GM19438 (cell line): ENCODE data around the gene MAPKAP1.

ENCODE experiments used
- ATAC-seq: cut with Tn5 transposase; IDR thresholded peaks from one replicate; pipeline ENCODE4 v1.9.1; 2021; ENCODE audit warnings: low read depth; ENCODE audit not compliant: unreplicated experiment

The MAPKAP1 gene

GRCh38 chr9:125519734-125520133, 187.3 kb downstream of the MAPKAP1 start:
- ATAC-seq = no peak

- no peak for ATAC-seq
Measured at GRCh38 chr9:125517577-125517976, 189.4 kb downstream of the MAPKAP1 start.

DNA sequence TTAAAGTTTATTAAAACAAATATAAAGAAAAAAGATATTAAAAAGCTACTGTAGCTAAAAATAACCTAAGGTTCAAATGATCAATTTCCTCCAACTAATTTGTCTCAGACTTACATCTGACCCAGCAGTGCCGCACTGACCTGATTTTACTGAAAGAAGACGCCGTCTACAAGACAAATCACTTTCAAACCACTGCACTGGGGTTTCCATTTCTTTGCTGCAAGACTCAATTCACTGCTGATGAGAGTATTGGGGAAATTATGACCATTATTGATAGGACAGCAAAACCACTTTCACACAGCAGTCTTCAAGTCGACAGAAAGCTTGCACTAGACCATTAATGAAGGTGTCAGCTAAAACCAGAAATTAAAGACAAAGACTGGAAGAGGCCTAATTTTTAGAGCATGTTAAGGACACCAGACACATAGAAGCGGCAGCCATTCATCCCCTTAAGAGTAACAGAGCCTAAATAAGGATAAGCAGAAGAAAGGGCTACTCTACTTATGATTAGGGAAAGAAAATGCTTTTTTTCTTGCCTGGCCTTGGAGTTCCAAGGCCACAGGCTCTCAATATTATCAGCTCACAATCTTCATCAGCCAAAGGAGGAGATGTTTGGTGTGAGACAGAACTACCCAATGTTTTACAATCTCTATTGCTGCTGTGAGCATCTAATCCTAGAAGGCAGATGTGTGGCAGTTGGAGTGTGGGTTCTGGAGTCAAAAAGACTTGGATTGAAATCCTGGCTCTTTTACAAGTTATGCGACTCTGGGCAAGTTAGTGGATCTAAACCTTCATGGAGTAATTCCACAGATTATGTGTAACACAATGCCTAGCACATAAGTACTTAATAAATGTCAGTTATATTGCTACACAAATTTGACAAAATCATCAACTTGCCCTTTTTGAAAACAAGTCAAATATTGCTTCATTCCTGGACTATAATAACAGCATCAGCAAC, 190.7 kb downstream of the MAPKAP1 start:
- no peak for ATAC-seq

GRCh38 chr9:125515281-125515680, 191.7 kb downstream of the MAPKAP1 start:
- ATAC-seq = no peak

GRCh38 chr9:125514468-125514867, 192.5 kb downstream of the MAPKAP1 start:
- ATAC-seq = no peak

- peak; percentile 86 for ATAC-seq
Measured at GRCh38 chr9:125513668-125514413, 193.2 kb downstream of the MAPKAP1 start.

GRCh38 chr9:125513303-125513667, 193.7 kb downstream of the MAPKAP1 start:
- ATAC-seq = no peak

- no peak for ATAC-seq
Measured at GRCh38 chr9:125511789-125512660, 195.0 kb downstream of the MAPKAP1 start.

DNA sequence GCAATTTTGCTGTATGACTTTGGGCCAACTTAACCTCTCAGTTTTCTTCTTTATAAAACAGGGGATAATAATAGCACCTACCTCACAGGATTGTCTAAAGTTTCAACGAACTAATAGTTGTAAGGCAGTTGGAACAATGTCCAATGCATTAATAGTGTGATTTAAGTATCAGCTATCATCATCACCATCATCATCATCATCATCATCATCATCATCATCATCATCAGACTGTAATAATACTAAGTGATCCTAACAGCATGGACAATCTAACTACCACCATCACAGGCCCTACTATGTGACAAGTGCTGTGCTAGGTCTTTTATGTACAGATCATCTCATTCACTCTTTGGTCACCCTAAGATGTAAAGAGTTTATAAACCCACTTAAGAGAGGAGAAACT, 196.0 kb downstream of the MAPKAP1 start:
- ATAC-seq = no peak

DNA sequence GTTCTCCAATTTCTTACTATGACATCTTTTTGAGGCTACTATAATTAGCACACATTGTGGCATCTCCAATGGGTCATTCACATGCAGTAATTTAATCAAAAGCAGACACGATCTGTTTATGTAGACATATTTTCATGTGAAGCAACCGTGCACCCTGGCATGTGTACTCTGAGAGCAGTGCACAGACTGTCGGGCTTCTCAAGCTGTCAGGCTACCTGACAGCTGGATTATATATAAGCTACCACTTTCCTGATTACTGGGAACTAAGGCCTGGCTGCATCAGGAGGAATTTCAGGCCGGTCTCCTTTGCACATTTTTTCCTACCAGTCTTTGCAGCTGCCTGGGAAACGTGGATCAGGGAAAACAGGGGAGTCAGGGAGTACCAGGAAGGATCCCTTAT, 197.5 kb downstream of the MAPKAP1 start:
- ATAC-seq = no peak

GRCh38 chr9:125508249-125508648, 198.8 kb downstream of the MAPKAP1 start:
- ATAC-seq = no peak

- ATAC-seq = no peak
Measured at GRCh38 chr9:125507226-125507625, 199.8 kb downstream of the MAPKAP1 start.

DNA sequence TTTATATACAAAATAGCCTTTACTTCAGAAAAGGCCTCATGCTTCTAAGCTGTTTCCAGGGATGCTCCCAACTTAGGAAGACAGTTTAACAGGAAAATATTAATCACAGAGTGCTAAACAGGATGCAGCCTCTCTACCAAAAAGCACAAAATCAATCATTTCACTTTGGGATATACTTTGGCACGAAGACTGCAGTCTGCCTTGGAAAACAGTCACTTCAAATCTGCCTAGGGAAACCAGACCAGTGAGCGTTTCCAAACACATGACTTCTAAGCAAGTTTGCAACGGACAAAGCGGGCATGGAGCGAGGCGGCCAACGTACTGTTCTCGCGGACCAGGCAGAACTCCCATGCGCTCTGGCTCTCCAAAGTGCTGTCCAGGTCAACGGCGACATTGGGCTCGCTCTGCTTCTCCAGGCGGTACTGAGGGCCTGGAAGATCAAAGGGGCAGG, 201.0 kb downstream of the MAPKAP1 start:
- no peak for ATAC-seq

- no peak for ATAC-seq
Measured at GRCh38 chr9:125504616-125505015, 202.4 kb downstream of the MAPKAP1 start.

DNA sequence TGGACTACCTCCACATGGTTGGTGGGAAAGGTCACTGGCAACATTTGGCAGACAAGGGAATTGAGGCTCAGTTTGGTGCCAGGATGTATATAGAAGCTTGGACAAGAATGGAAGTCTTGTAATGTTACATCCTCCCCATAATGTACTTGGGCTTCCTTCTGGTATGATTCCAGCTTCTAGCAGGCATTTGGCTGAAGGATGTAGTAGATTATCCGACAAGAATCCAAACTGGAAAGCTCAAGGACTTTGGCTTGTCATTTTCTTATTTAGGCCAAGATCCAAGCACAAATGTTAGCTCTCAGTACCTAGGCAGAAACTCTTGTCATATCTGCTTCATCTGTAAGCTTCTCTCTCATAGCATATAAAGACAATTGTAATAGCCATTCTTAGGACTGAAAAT, 209.1 kb downstream of the MAPKAP1 start:
- no peak for ATAC-seq

DNA sequence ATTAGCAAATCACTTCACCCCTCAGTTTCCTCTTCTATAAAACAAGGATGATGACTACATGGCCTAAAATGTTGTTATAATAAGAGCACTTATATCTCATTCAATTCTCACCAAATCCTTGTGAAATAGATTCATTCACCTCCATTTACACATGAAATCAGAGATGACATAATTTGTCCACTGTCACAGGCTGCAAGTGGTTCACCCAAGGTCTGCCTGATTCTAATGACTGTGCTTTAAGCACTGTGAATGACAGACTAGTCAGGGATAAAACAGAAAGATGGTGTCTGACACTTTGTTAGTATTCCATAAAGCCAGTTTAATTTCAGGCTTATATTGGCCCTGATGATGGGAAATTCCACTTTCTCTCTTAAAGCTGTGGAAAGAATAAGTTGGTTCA, 209.5 kb downstream of the MAPKAP1 start:
- no peak for ATAC-seq

GRCh38 chr9:125496313-125496834, 210.6 kb downstream of the MAPKAP1 start:
- ATAC-seq = no peak

GRCh38 chr9:125495172-125496119, 211.6 kb downstream of the MAPKAP1 start:
- no peak for ATAC-seq

GRCh38 chr9:125494653-125494915, 212.4 kb downstream of the MAPKAP1 start:
- no peak for ATAC-seq
